ENCODE results near the gene IL26.

- no peak for TF ChIP-seq CTCF (IDR thresholded peaks at IDR 0.05)
- no peak for TF ChIP-seq POLR2A (IDR thresholded peaks at IDR 0.05)
Observed at GRCh38 chr12:68156636-68157035, 69.0 kb downstream of the IL26 start.
